NCI-H128 (cell line): ENCODE data around the gene XIAP.

Experiments used
- DNase-seq: peaks from one replicate; lab custom pipeline; 2025; ENCODE audit not compliant: unreplicated experiment; lab: John Stamatoyannopoulos, UW

The XIAP gene

GRCh38 chrX:123959281-123960063 lies 99.6 kb downstream of the XIAP start:
- no peak for DNase-seq

- DNase-seq: no peak
These were observed 101.1 kb downstream of the XIAP start for GRCh38 chrX:123960956-123961267.

GRCh38 chrX:123961268-123962005 lies 101.6 kb downstream of the XIAP start, which contains the start of gene STAG2:
STAG2 (plus strand) TSS chrX:123961706; CDS start chrX:124022628, 60,922 bp downstream.
- peak; percentile 44 for DNase-seq

- no peak for DNase-seq
These were observed 102.2 kb downstream of the XIAP start for GRCh38 chrX:123962006-123962467.

- peak; percentile 61 for DNase-seq
These were observed 103.0 kb downstream of the XIAP start for GRCh38 chrX:123962794-123963373.
